ENCODE data around the gene FLVCR2. TPM values are rescaled to one million over a fixed set of nuclear protein-coding genes. Genes with fewer than 3 reads are reported as not detected.

Gene FLVCR2
- total RNA-seq, 1 experiment from 2014 or later: 3.2 TPM

DNA sequence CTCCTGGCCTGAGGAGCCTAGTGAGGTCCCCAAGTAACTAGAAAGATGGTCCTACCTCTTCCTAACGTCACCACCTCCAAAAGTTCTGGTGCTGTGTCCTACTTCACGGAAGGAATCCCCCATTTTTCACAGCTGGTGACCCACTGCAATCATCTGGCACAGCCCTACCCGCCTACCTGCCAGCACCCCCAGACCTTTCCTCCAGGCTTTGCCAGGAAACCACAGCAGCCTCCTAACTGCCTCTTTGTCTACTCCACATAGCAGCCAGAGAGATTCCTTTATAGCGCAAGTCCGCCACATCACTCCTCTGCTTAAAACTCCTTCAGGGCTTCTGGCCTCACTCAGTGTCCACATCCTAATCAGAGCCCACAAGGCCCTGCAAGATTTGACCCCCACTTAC lies 13.4 kb upstream of the FLVCR2 start:
- intact Hi-C loops (cut with micrococcal nuclease): no loop called here
- DNase-seq (ENCODE audit: unreplicated experiment): no peak
- POLR2A ChIA-PET: no interaction called here
- Mint-ChIP-seq H3K4me3 (ENCODE audit: unreplicated experiment) (no peak overlapping the region), H3K27ac (ENCODE audit: low read depth, unreplicated experiment) (no peak overlapping the region), H3K36me3 (ENCODE audit: insufficient read depth, unreplicated experiment) (no peaks in the 10 kb centered on the region), H3K27me3 (ENCODE audit: insufficient read depth, unreplicated experiment) (no peaks in the 10 kb centered on the region), H3K9me3 (ENCODE audit: unreplicated experiment) (no peaks in the 10 kb centered on the region), H3K4me1 (ENCODE audit: insufficient read depth, unreplicated experiment) (peaks cover 16% of the 10 kb centered on the region)
- CTCF ChIA-PET: interaction anchor here (4.9 kb wide), 1 partner anchor 76 kb away, joined by 92 read pairs; no protein-coding TSS in a partner anchor
- BruUV-seq (replicated peaks): no TSS peak
- no peak for TF ChIP-seq CTCF (IDR thresholded peaks at IDR 0.05; ENCODE audit: unreplicated experiment)

DNA sequence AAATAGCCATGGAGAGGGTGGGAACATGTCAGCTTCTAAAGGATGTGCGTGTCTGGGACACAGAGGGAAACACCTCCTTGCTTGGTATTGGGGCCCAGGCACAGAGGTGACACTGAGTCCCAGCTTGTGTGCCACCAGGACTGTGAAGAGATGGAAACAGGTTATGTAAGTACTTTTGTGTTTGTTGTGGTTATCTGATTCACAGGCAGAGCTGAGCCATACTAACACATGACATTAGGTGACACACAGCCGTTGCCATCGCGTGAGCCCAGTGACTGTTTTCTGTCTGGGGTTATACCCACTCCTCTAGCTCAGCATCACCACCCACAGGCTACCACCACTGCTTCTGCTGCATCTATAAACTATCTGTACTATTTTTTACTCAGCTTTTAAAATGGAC lies 12.1 kb upstream of the FLVCR2 start:
- BruUV-seq (replicated peaks): no TSS peak
- CTCF ChIA-PET: interaction anchor here (0.7 to 2.2 kb wide), 7 partner anchors 9 to 261 kb away, joined by 4 to 9 read pairs (median 6); no protein-coding TSS in a partner anchor
- Mint-ChIP-seq H3K4me1 (ENCODE audit: insufficient read depth, unreplicated experiment) (peaks cover 7% of the 10 kb centered on the region), H3K9me3 (ENCODE audit: unreplicated experiment) (no peaks in the 10 kb centered on the region), H3K27me3 (ENCODE audit: insufficient read depth, unreplicated experiment) (no peaks in the 10 kb centered on the region), H3K36me3 (ENCODE audit: insufficient read depth, unreplicated experiment) (no peaks in the 10 kb centered on the region), H3K4me3 (ENCODE audit: unreplicated experiment) (no peak overlapping the region), H3K27ac (ENCODE audit: low read depth, unreplicated experiment) (no peak overlapping the region)
- no peak for TF ChIP-seq CTCF (IDR thresholded peaks at IDR 0.05; ENCODE audit: unreplicated experiment)
- POLR2A ChIA-PET: interaction anchor here (0.6 kb wide), 1 partner anchor 9 kb away, joined by 3 read pairs; no protein-coding TSS in a partner anchor
- no peak for DNase-seq (ENCODE audit: unreplicated experiment)
- intact Hi-C loops (cut with micrococcal nuclease): no loop called here

DNA sequence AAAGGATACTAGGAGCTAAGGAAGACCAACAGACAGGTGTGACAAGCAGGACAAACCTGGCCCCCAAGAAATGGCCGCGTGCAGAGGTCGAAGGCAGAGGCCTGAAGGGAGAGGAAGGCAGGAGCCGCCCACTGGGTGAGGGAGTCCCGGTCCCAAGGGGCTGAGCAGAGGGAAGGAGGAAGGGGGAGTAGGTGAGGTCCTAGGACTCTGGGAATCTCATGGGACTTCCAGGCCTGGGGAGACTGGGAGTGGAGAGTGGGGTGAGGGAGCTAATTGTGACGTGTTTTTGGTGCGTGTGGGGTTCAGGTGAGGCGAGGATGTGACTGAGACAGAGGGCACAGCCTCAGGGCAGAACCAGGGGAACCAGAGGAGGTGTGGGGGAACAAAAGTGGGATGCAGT lies 11.7 kb upstream of the FLVCR2 start:
- Mint-ChIP-seq H3K27ac (ENCODE audit: low read depth, unreplicated experiment) (no peak overlapping the region), H3K27me3 (ENCODE audit: insufficient read depth, unreplicated experiment) (no peaks in the 10 kb centered on the region), H3K4me1 (ENCODE audit: insufficient read depth, unreplicated experiment) (peaks cover 7% of the 10 kb centered on the region), H3K9me3 (ENCODE audit: unreplicated experiment) (no peaks in the 10 kb centered on the region), H3K4me3 (ENCODE audit: unreplicated experiment) (no peak overlapping the region), H3K36me3 (ENCODE audit: insufficient read depth, unreplicated experiment) (no peaks in the 10 kb centered on the region)
- DNase-seq (ENCODE audit: unreplicated experiment): no peak
- ChIA-PET POLR2A (interaction anchor here (0.6 kb wide), 1 partner anchor 8 kb away, joined by 3 read pairs; no protein-coding TSS in a partner anchor), CTCF (interaction anchor here (0.6 to 2.2 kb wide), 9 partner anchors 9 to 264 kb away, joined by 3 to 9 read pairs (median 6); no protein-coding TSS in a partner anchor)
- no peak for TF ChIP-seq CTCF (IDR thresholded peaks at IDR 0.05; ENCODE audit: unreplicated experiment)
- BruUV-seq (replicated peaks): no TSS peak
- intact Hi-C loops (cut with micrococcal nuclease): no loop called here

DNA sequence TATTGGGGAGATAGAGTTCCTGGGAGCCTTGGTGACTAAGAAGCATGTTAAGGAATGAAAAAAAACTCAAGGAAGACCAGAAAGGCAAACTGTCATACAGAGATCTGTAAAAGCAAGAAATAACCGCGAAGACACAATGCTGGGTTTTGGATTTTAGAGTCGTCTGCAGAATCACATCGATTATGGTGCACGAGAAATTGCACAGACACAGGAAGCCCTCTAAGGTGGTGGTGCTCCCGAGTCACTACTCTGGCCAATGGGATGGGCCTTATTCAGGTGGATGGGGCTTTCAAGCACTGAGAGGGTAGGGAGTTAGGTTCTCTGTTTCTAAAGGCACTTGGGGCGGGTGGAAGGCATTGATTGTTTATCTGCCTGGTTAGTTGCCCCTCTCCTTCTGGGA lies 10.3 kb upstream of the FLVCR2 start:
- ChIA-PET POLR2A (no interaction called here), CTCF (interaction anchor here (0.6 to 1.0 kb wide), 3 partner anchors 86 to 89 kb away, joined by 3 to 4 read pairs (median 3); no protein-coding TSS in a partner anchor)
- no peak overlapping the region for H3K4me3 Mint-ChIP-seq (ENCODE audit: unreplicated experiment)
- no peak overlapping the region for H3K27ac Mint-ChIP-seq (ENCODE audit: low read depth, unreplicated experiment)
- no peak for DNase-seq (ENCODE audit: unreplicated experiment)
- no peaks in the 10 kb centered on the region for H3K9me3 Mint-ChIP-seq (ENCODE audit: unreplicated experiment)
- no peaks in the 10 kb centered on the region for H3K27me3 Mint-ChIP-seq (ENCODE audit: insufficient read depth, unreplicated experiment)
- BruUV-seq (replicated peaks): no TSS peak
- H3K36me3 Mint-ChIP-seq (ENCODE audit: insufficient read depth, unreplicated experiment): no peaks in the 10 kb centered on the region
- no peak for TF ChIP-seq CTCF (IDR thresholded peaks at IDR 0.05; ENCODE audit: unreplicated experiment)
- intact Hi-C loops (cut with micrococcal nuclease): no loop called here
- H3K4me1 Mint-ChIP-seq (ENCODE audit: insufficient read depth, unreplicated experiment): no peaks in the 10 kb centered on the region

Data from MCF 10A (cell line).